Right lobe of liver (tissue), 4 donors: ENCODE data around the gene RAD50.

Experiments
- POLR2A ChIP-seq: fragments of 450-650 bp; IDR thresholded peaks from one replicate; pipeline ENCODE4 v1.6.1; 2017; ENCODE audit warnings: antibody characterized with exemption, mild to moderate bottlenecking
- TF ChIP-seq, protein P1 (sequence below), 4 donors: fragments of 200-600 bp in 3 of 4; fragments of 450-650 bp in 1 of 4; IDR thresholded peaks; one replicate each; pipeline versions ENCODE4 v1.5.1 to v1.8.0; 2016 to 2022; ENCODE audit warnings: antibody characterized with exemption in 4 of 4, mild to moderate bottlenecking in 2 of 4
- donor health status: DM: no; HTN: no; CAD: no.
- donor health status: DM: no; HTN: no; CAD: no.
- donor health status: DM: no; HTN: yes; CAD: no.

DNA sequence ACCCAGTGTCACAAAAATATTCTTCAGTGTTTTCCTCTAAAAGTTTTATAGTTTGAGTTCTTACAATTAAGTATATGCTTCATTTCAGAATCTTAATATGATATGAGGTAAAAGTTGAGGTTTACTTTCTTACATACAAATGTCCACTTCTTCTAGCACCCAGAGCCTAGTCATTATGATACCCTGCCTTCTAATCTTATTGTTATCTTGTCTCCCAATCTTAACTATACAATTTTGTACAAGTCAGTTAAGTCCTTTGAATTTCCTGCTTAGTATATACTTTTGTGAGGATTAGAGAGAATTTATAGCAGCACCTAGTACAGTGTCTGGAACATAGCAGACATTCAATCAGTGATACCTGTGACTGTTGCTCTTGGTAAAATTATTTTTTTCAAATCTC, 29.3 kb downstream of the RAD50 start:
- TF ChIP-seq, protein P1, sequence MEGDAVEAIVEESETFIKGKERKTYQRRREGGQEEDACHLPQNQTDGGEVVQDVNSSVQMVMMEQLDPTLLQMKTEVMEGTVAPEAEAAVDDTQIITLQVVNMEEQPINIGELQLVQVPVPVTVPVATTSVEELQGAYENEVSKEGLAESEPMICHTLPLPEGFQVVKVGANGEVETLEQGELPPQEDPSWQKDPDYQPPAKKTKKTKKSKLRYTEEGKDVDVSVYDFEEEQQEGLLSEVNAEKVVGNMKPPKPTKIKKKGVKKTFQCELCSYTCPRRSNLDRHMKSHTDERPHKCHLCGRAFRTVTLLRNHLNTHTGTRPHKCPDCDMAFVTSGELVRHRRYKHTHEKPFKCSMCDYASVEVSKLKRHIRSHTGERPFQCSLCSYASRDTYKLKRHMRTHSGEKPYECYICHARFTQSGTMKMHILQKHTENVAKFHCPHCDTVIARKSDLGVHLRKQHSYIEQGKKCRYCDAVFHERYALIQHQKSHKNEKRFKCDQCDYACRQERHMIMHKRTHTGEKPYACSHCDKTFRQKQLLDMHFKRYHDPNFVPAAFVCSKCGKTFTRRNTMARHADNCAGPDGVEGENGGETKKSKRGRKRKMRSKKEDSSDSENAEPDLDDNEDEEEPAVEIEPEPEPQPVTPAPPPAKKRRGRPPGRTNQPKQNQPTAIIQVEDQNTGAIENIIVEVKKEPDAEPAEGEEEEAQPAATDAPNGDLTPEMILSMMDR (IDR thresholded peaks at IDR 0.05), result no peak
- no peak for TF ChIP-seq POLR2A
